ENCODE data around the gene ZNF536. TPM values are rescaled to one million over a fixed set of nuclear protein-coding genes. Genes with fewer than 3 reads are reported as not detected.

The ZNF536 gene
- total RNA-seq, 1 experiment from 2014 or later: not detected

DNA sequence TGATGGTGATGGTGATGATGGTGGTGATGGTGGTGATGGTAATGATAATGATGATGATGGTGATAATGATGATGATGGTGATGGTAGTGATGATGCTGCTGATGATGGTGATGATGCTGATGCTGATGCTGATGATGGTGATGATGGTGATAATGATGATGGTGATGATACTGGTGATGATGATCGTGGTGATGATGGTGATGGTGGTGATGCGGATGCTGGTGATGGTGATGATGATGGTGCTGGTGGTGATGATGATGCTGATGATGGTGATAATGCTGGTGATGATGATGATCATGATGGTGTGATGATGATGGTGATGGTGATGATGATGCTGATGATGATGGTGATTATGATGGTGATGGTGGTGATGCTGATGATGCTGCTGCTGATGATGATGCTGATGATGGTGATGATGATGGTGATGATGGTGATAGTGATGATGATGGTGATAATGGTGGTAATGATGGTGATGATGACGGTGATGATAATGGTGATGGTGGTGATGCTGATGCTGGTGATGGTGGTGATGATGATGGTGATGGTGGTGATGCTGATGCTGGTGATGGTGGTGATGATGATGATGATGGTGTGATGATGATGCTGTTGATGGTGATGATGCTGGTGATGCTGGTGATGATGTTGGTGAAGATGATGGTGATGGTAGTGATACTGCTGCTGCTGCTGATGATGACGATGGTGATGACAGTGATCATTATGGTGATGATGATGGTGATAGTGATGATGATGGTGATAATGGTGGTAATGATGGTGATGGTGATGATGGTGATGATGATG lies 62.8 kb downstream of the ZNF536 start:
- no peak overlapping the region for H3K4me3 ChIP-seq
- POLR2A ChIA-PET (ENCODE audit: unreplicated experiment): no interaction called here
- H3K9me3 ChIP-seq (ENCODE audit: insufficient read depth, low read depth): no peaks in the 10 kb centered on the region
- H3K4me2 ChIP-seq: no peak overlapping the region
- no peaks in the 10 kb centered on the region for H3K4me1 ChIP-seq (replicated peaks; ENCODE audit: insufficient read depth)
- intact Hi-C loops (cut with micrococcal nuclease; ENCODE audit: unreplicated experiment): no loop called here
- H3K9me2 ChIP-seq (ENCODE audit: insufficient read depth): no peaks in the 10 kb centered on the region
- TF ChIP-seq, protein P1, sequence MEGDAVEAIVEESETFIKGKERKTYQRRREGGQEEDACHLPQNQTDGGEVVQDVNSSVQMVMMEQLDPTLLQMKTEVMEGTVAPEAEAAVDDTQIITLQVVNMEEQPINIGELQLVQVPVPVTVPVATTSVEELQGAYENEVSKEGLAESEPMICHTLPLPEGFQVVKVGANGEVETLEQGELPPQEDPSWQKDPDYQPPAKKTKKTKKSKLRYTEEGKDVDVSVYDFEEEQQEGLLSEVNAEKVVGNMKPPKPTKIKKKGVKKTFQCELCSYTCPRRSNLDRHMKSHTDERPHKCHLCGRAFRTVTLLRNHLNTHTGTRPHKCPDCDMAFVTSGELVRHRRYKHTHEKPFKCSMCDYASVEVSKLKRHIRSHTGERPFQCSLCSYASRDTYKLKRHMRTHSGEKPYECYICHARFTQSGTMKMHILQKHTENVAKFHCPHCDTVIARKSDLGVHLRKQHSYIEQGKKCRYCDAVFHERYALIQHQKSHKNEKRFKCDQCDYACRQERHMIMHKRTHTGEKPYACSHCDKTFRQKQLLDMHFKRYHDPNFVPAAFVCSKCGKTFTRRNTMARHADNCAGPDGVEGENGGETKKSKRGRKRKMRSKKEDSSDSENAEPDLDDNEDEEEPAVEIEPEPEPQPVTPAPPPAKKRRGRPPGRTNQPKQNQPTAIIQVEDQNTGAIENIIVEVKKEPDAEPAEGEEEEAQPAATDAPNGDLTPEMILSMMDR (conservative IDR thresholded peaks at IDR 0.05): no peak
- no peak for TF ChIP-seq EZH2 (IDR thresholded peaks at IDR 0.05; ENCODE audit: low read depth)
- H3K27me3 ChIP-seq (ENCODE audit: insufficient read depth, low read depth): peaks cover 32% of the 10 kb centered on the region
- no peak overlapping the region for H3K27ac ChIP-seq
- BruUV-seq (replicated peaks): no TSS peak
- CTCF ChIA-PET: no interaction called here
- H2AFZ ChIP-seq: no peak overlapping the region
- H4K20me1 ChIP-seq (ENCODE audit: insufficient read depth): no peaks in the 10 kb centered on the region
- DNase-seq: no peak
- H3K36me3 ChIP-seq (ENCODE audit: low read depth): no peaks in the 10 kb centered on the region
- no peaks in the 10 kb centered on the region for H3K79me2 ChIP-seq (ENCODE audit: low read depth)
- H3F3A ChIP-seq (ENCODE audit: insufficient read depth, low read depth): no peaks in the 10 kb centered on the region

DNA sequence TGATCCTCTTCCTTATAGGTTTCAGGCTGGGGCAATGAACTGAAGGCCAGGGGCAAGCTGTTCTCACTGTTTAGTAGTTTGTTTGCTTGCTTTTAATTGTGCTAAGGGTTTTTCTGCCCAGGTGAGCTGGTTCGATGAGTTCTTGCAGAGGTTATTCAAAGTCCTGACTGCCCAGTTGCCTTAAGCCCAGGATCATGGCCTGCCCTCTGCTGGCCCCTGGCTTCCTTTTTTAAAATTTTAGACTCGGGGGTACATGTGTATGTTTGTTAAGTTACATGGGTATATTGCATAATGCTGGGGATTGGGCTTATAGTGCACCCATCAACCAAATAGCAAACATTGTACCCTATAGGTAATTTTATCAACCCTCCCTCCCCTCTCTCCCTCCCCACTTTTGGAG lies 65.7 kb downstream of the ZNF536 start:
- H3K4me1 ChIP-seq (replicated peaks; ENCODE audit: insufficient read depth): no peaks in the 10 kb centered on the region
- H3K4me3 ChIP-seq: no peak overlapping the region
- CTCF ChIA-PET: no interaction called here
- TF ChIP-seq, protein P1 (conservative IDR thresholded peaks at IDR 0.05): no peak
- no peak for TF ChIP-seq EZH2 (IDR thresholded peaks at IDR 0.05; ENCODE audit: low read depth)
- no TSS peak for BruUV-seq (replicated peaks)
- POLR2A ChIA-PET (ENCODE audit: unreplicated experiment): no interaction called here
- peaks cover 41% of the 10 kb centered on the region for H3K27me3 ChIP-seq (ENCODE audit: insufficient read depth, low read depth)
- no peaks in the 10 kb centered on the region for H3K9me3 ChIP-seq (ENCODE audit: insufficient read depth, low read depth)
- no peak for DNase-seq
- no peak overlapping the region for H3K27ac ChIP-seq
- H4K20me1 ChIP-seq (ENCODE audit: insufficient read depth): no peaks in the 10 kb centered on the region
- no peaks in the 10 kb centered on the region for H3F3A ChIP-seq (ENCODE audit: insufficient read depth, low read depth)
- intact Hi-C loops (cut with micrococcal nuclease; ENCODE audit: unreplicated experiment): no loop called here
- no peaks in the 10 kb centered on the region for H3K9me2 ChIP-seq (ENCODE audit: insufficient read depth)
- H2AFZ ChIP-seq: no peak overlapping the region
- no peaks in the 10 kb centered on the region for H3K36me3 ChIP-seq (ENCODE audit: low read depth)
- H3K4me2 ChIP-seq: no peak overlapping the region
- no peaks in the 10 kb centered on the region for H3K79me2 ChIP-seq (ENCODE audit: low read depth)

DNA sequence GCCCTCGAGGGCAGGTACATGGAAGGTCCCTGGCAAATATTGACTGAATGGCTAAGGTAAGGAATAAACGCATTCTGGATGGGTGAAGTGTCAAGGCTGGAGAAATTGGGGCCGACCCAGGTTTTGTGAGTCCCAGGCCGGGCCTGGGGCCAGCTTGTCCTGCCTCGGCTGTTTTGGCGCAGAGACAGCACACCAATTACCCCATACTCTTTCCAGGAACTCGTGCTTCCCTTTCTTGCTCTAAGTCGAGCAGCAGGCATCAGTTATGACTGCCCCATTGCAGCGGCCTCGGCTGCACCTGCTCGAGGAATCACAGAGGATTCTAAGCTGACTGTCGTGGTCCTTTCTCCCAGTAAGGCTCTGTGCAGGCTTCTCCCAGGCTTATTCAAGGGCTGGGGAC lies 67.1 kb downstream of the ZNF536 start:
- DNase-seq: no peak
- no peaks in the 10 kb centered on the region for H3K9me2 ChIP-seq (ENCODE audit: insufficient read depth)
- no TSS peak for BruUV-seq (replicated peaks)
- no peak for TF ChIP-seq EZH2 (IDR thresholded peaks at IDR 0.05; ENCODE audit: low read depth)
- TF ChIP-seq, protein P1 (conservative IDR thresholded peaks at IDR 0.05): no peak
- intact Hi-C loops (cut with micrococcal nuclease; ENCODE audit: unreplicated experiment): no loop called here
- H4K20me1 ChIP-seq (ENCODE audit: insufficient read depth): no peaks in the 10 kb centered on the region
- no peak overlapping the region for H3K4me2 ChIP-seq
- ChIA-PET POLR2A (ENCODE audit: unreplicated experiment) (no interaction called here), CTCF (no interaction called here)
- H3K79me2 ChIP-seq (ENCODE audit: low read depth): no peaks in the 10 kb centered on the region
- H3K27ac ChIP-seq: no peak overlapping the region
- no peaks in the 10 kb centered on the region for H3K9me3 ChIP-seq (ENCODE audit: insufficient read depth, low read depth)
- H3F3A ChIP-seq (ENCODE audit: insufficient read depth, low read depth): no peaks in the 10 kb centered on the region
- H3K36me3 ChIP-seq (ENCODE audit: low read depth): no peaks in the 10 kb centered on the region
- H3K4me1 ChIP-seq (replicated peaks; ENCODE audit: insufficient read depth): no peaks in the 10 kb centered on the region
- H2AFZ ChIP-seq: no peak overlapping the region
- peaks cover 43% of the 10 kb centered on the region; the same call in 1 of the 2 replicates for H3K27me3 ChIP-seq (ENCODE audit: insufficient read depth, low read depth)
- no peak overlapping the region for H3K4me3 ChIP-seq
